Left ventricle myocardium superior (tissue), 1 donor: ENCODE data around the gene FBXO7. TPM values are rescaled to one million over a fixed set of nuclear protein-coding genes. Genes with fewer than 3 reads are reported as not detected.

Source experiments
- ATAC-seq: fragments of 200-7000 bp; cut with Tn5 transposase; one replicate; pipeline ENCODE4 v1.9.1; 2020; ENCODE audit warnings: mild to moderate bottlenecking, moderate library complexity
- DNase-seq: peaks from one replicate; pipeline ENCODE4 v3.0.0-alpha.2; 2020
- intact Hi-C: fragments of 100-400 bp; cut with micrococcal nuclease; formaldehyde crosslinking; loops from one replicate; pipeline ENCODE4 v1.11.0; 2022
- total RNA-seq: library from RNA; stranded (reverse); fragmentation: NEBNext Ultra II Directional; extraction: Animal tissue kit (Norgen Biotek cat#: 25700); gene quantifications from one replicate; pipeline ENCODE4 v1.2.1, GENCODE V29; 2021
- donor health status: DM: no; HTN: yes; CAD: no; lungs with severe emphysema.

The FBXO7 gene
- total RNA-seq, 1 donor from 2014 or later: 32.2 TPM

DNA sequence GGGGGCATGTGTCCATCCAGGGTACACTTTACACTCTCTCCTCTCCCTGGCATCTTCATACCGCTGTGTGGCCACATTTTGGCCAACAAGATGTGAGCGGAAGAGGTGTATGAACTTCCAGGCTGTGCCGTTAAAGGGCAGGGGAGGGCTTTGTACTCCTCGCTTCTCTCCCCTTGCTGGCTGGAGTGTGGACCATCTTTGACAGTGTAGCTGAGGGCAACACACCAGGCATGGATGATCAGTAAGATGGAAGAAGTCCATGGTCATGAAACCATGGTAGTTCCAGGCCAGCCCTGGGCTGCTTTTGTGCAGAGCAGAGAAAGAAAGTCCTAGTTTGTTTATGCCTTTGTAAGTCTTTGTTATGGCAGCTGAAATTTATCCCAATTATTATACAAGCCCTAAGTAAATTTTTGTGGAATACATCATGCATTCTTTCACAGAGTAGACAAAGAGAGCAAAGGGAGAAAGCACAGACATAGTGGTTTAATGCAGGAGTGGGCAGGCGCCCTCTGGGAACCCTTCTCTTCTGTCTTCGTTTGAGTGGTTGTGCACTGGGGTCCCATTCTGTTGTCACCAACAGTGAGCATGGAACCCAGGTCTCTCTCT, 70.4 kb downstream of the FBXO7 start:
- ATAC-seq: no peak
- DNase-seq: no peak
- intact Hi-C loops: no loop called here

DNA sequence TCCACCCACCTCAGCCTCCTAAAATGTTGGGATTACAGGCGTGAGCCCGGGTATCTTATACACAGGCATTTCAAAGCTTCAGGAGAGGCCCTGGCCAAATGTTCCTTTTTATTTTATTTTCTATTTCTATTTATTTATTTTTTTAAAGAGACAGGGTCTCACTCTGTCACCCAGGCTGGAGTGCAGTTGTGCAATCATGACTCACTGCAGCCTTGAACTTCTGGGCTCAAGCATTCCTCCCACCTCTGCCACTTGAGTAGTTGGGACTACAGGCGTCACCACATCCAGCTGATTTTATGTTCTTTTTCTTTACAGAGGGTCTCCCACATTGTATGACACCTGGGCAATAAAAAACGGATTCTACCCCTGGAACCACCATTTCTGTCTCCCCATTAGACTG, 71.2 kb downstream of the FBXO7 start:
- peak; percentile 22 for ATAC-seq
- DNase-seq: no peak
- intact Hi-C loops: no loop called here

DNA sequence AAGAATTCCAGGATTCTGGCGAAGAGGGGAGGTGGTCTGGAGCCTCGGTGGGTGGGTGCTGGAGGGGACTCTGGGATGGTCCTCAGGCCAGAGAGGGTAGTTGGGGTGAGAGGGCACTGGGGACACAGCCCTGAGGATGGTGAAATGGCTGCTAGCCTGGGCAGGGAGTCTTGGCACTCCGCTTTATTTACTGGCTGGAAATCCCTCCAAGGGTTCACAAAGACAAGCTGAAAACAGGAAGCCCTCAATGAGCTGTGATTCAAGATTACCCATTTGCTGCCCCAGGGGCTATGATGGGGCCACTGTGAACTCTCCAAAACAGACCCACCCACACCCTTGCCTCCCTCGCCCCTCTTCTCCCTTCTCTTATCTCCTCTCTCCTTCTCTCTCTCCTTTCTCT, 71.9 kb downstream of the FBXO7 start:
- ATAC-seq (peak; percentile 59), DNase-seq (no peak)
- intact Hi-C loops: no loop called here

DNA sequence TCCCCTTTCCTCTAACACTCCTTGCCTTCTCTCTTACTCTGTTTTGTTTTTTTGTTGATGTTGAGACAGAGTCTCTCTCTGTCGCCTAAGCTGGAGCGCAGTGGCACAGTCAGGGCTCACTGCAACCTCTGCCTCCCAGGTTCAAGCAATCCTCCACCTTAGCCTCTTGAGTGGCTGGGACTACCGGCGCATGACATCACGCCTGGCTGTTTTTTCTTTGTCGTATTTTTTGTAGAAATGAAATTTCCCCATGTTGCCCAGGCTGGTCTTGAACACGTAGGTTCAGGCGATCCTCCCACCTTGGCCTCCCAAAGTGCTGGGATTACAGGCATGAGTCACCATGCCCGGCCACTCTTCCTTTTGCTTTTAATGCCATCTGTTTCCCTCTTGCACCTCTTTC, 72.3 kb downstream of the FBXO7 start:
- DNase-seq: no peak
- no peak for ATAC-seq
- intact Hi-C loops: no loop called here

DNA sequence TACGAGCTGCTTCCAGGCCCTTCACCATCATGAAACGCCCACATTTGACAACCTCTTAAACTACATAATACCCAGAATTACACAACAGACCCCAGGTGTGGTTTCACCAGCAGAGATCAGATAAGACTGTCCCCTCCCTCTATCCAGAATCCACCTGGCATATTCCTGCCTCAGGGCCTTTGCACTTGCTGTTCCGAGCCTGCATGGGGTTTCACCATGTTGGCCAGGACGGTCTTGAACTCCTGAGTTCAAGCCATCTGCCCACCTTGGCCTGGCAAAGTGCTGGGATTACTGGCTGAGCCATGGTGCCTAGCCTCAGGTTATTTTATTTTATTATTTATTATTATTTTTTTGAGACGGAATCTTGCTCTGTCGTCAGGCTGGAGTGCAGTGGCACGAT, 73.4 kb downstream of the FBXO7 start:
- ATAC-seq: no peak
- intact Hi-C loops: no loop called here
- DNase-seq: no peak

Other genes starting within 250 kb of the FBXO7 start
- gene SLC5A4, start 219.5 kb upstream of the FBXO7 start, total RNA-seq: not detected
- gene RFPL3, start 116.9 kb upstream of the FBXO7 start, total RNA-seq: not detected
- gene RTCB, start 62.6 kb upstream of the FBXO7 start, total RNA-seq: 43.0 TPM
- not detected for gene BPIFC, start 10.4 kb upstream of the FBXO7 start, total RNA-seq